Suprapubic skin (tissue), 4 donors: ENCODE results near the gene SLC22A23. TPM values are rescaled to one million over a fixed set of nuclear protein-coding genes. Genes with fewer than 3 reads are reported as not detected.
A peak's percentile ranks its signal among the peaks of the same experiment; 100 is the strongest.

Source experiments
- DNase-seq, 2 donors: peaks; one replicate each; pipeline ENCODE4 v3.0.0-alpha.2; 2019; ENCODE audit warnings: low spot score in 2 of 2
- H3K27ac ChIP-seq: fragments of 200-600 bp; sonication (generic); one replicate; pipeline ENCODE4 v1.5.1; 2019
- H3K27me3 ChIP-seq: fragments of 200-600 bp; sonication (generic); one replicate; pipeline ENCODE4 v1.5.1; 2019
- H3K36me3 ChIP-seq: fragments of 200-600 bp; sonication (generic); one replicate; pipeline ENCODE4 v1.5.1; 2019
- H3K4me1 ChIP-seq: fragments of 200-600 bp; sonication (generic); one replicate; pipeline ENCODE4 v1.5.1; 2019
- H3K4me3 ChIP-seq: fragments of 200-600 bp; sonication (generic); one replicate; pipeline ENCODE4 v1.5.1; 2019; ENCODE audit warnings: mild to moderate bottlenecking
- H3K9me3 ChIP-seq: fragments of 200-600 bp; sonication (generic); one replicate; pipeline ENCODE4 v1.5.1; 2019
- CTCF ChIP-seq, 2 donors: fragments of 200-600 bp in 1 of 2; fragments of 450-650 bp in 1 of 2; sonication (generic) in 1 of 2; IDR thresholded peaks; one replicate each; pipeline ENCODE4 v1.5.1; 2016 to 2019; ENCODE audit warnings: antibody characterized with exemption in 2 of 2, mild to moderate bottlenecking in 1 of 2, moderate library complexity in 1 of 2
- EP300 ChIP-seq: sonication (generic); formaldehyde crosslinking; IDR thresholded peaks from one replicate; pipeline ENCODE4 v1.6.1; 2017; ENCODE audit warnings: antibody characterized with exemption
- POLR2A ChIP-seq, 2 donors: fragments of 450-650 bp; IDR thresholded peaks; one replicate each; pipeline ENCODE4 v1.6.1; 2017; ENCODE audit warnings: antibody characterized with exemption in 2 of 2, mild to moderate bottlenecking in 2 of 2, moderate library complexity in 2 of 2
- POLR2AphosphoS5 ChIP-seq, 3 donors: sonication (generic); formaldehyde crosslinking; IDR thresholded peaks; one replicate each; pipeline ENCODE4 v1.6.1; 2017; ENCODE audit warnings: antibody characterized with exemption in 3 of 3
- WGBS: methylation state at CpG from one replicate; pipeline ENCODE4 v1.1.5; 2018; 5-methylcytosine and 5-hydroxymethylcytosine counted together
- total RNA-seq, 4 donors: library from RNA; depleted of rRNA; stranded (reverse); fragments of >200 nt; gene quantifications; one replicate each; pipeline ENCODE4 v1.1.0, GENCODE V29; 2016

The SLC22A23 gene
- total RNA-seq, 4 donors from 2014 or later: 38.2 to 59.8 (median 48.1) TPM

- H3K36me3 ChIP-seq: peaks cover 4% of the 10 kb centered on the region
Observed at GRCh38 chr6:3318226-3318625, 138.6 kb downstream of the SLC22A23 start.

DNA sequence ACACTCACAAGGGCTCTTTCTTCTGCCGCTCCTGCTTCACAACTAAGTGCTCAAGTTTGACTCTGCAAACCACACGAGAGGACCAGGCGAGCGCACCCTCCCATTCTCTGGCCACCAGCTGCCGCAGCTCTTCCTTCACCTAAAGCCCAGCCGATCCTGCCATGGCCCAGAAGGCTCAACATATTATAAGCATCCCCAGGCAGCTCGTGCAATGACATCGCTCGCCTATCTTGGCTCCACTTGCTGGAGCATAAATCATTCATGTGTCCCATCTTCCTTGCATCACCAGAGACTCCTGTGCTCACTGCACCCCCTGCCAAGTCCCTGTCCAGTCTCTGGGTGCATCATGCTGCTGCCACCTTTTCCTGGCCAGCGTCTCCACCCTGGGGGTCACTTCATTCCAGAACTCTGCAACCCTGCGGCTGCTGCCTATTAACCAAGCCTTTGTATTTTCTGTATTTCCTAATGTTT, 139.1 kb downstream of the SLC22A23 start:
- Histone ChIP-seq H3K27me3 (no peaks in the 10 kb centered on the region), H3K9me3 (no peaks in the 10 kb centered on the region), H3K4me1 (no peaks in the 10 kb centered on the region), H3K4me3 (no peak overlapping the region), H3K27ac (no peak overlapping the region), H3K36me3 (peaks cover 4% of the 10 kb centered on the region)
- 79% methylated on average over 11 of the region's 11 CpGs for WGBS
- no peak for TF ChIP-seq EP300
- no peak for TF ChIP-seq CTCF (IDR thresholded peaks at IDR 0.05)
- TF ChIP-seq POLR2AphosphoS5 (IDR thresholded peaks at IDR 0.05): no peak
- peak in 1 of 2 donors; percentile 70 for DNase-seq

More at GRCh38 chr6:3318226-3318625, 138.6 kb downstream of the SLC22A23 start:
- no peak overlapping the region for H3K27ac ChIP-seq
- 86% methylated on average over 10 of the region's 10 CpGs for WGBS
- TF ChIP-seq EP300 (no peak), CTCF (IDR thresholded peaks at IDR 0.05) (no peak), POLR2AphosphoS5 (IDR thresholded peaks at IDR 0.05) (no peak), POLR2A (IDR thresholded peaks at IDR 0.05) (no peak)
- DNase-seq: peak in 1 of 2 donors; percentile 40
- H3K9me3 ChIP-seq: no peaks in the 10 kb centered on the region
- no peaks in the 10 kb centered on the region for H3K27me3 ChIP-seq
- H3K4me1 ChIP-seq: no peaks in the 10 kb centered on the region
- H3K4me3 ChIP-seq: no peak overlapping the region

GRCh38 chr6:3316818-3317217, 140.0 kb downstream of the SLC22A23 start:
- Histone ChIP-seq H3K36me3 (peaks cover 4% of the 10 kb centered on the region), H3K4me1 (no peaks in the 10 kb centered on the region), H3K27ac (no peak overlapping the region), H3K9me3 (no peaks in the 10 kb centered on the region), H3K27me3 (no peaks in the 10 kb centered on the region), H3K4me3 (no peak overlapping the region)
- no peak for TF ChIP-seq CTCF (IDR thresholded peaks at IDR 0.05)
- no peak for TF ChIP-seq POLR2A (IDR thresholded peaks at IDR 0.05)
- no peak for TF ChIP-seq EP300
- TF ChIP-seq POLR2AphosphoS5 (IDR thresholded peaks at IDR 0.05): no peak
- peak in 1 of 2 donors; percentile 44 for DNase-seq
- WGBS: 89% methylated on average over 8 of the region's 8 CpGs

DNA sequence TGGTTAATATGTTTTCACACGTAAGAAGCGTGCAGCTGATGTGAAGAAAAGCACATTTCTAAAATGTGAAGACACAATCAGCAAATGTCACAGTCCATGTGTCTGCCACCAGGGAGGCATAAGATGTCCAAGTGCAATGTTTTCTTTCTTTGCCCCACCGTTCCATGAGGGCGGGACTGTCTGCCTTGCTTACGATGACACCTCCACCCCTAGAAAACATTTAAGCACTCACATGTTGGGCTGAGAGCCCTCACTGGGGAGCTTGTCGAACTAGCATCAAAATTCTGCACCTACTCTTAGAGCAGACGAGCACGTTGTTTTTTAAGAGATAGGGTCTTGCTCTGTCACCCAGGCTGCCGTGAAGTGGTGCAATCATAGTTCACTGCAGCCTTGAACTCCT, 140.5 kb downstream of the SLC22A23 start:
- DNase-seq: no peak
- Histone ChIP-seq H3K4me1 (no peaks in the 10 kb centered on the region), H3K36me3 (peaks cover 4% of the 10 kb centered on the region), H3K4me3 (no peak overlapping the region), H3K27me3 (no peaks in the 10 kb centered on the region), H3K27ac (no peak overlapping the region), H3K9me3 (no peaks in the 10 kb centered on the region)
- WGBS: 95% methylated on average over 9 of the region's 9 CpGs
- TF ChIP-seq POLR2A (IDR thresholded peaks at IDR 0.05) (no peak), CTCF (IDR thresholded peaks at IDR 0.05) (no peak), POLR2AphosphoS5 (IDR thresholded peaks at IDR 0.05) (no peak), EP300 (no peak)

GRCh38 chr6:3315841-3316240, 141.0 kb downstream of the SLC22A23 start:
- WGBS: 86% methylated on average over 8 of the region's 8 CpGs
- Histone ChIP-seq H3K4me3 (no peak overlapping the region), H3K9me3 (no peaks in the 10 kb centered on the region), H3K27ac (no peak overlapping the region), H3K27me3 (no peaks in the 10 kb centered on the region), H3K4me1 (no peaks in the 10 kb centered on the region), H3K36me3 (peaks cover 4% of the 10 kb centered on the region)
- TF ChIP-seq CTCF (IDR thresholded peaks at IDR 0.05): no peak
- no peak for TF ChIP-seq EP300
- no peak for TF ChIP-seq POLR2A (IDR thresholded peaks at IDR 0.05)
- TF ChIP-seq POLR2AphosphoS5 (IDR thresholded peaks at IDR 0.05): no peak
- DNase-seq: peak in 1 of 2 donors; percentile 49
